GM18517 (cell line): ENCODE results near the gene PROCA1.
"Not testable (repeated sequence)": the region's sequence is repeated elsewhere in the genome, so short reads cannot be mapped to it uniquely, and the experiment has no call there.

ENCODE experiments used
- ATAC-seq: cut with Tn5 transposase; IDR thresholded peaks from one replicate; pipeline ENCODE4 v1.9.1; 2021; ENCODE audit warnings: mild to moderate bottlenecking, moderate library complexity; ENCODE audit not compliant: unreplicated experiment

The PROCA1 gene

DNA sequence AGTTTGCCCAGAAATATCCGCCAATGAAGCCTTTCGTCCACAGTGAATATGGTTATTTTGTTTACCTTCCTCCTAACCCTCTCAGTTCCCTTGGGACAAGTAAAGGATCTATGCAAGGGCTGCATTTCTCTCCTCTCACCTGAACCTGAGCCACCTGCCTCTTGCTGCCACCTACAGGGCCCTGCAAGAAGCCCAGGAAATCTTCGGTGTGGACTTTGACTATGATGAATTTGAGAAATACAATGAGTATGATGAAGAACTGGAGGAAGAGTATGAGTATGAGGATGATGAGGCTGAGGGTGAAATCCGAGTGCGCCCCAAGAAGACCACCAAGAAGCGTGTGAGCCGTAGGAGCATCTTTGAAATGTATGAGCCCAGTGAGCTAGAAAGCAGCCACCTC is 35.7 kb downstream of the PROCA1 start:
- ATAC-seq, result no peak

DNA sequence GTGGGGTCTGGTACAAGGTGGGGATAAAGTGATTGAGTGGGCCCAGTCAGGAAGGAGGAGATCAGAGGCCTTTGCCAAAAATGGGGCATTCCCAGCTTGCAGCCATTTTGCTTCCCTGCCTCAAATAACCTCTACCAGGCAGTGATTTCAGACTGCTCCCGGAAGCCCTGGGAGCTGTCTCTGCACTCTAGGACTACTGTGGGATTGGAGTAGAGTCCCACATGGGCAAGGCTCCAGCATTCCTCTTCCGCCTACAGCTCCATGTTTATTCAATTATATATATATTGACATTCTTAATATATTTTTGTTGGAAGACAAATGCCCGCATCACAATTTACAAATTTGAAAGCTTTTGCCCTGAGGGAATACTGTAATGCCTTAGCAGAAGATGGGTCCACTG is 36.2 kb downstream of the PROCA1 start:
- no peak for ATAC-seq

GRCh38 chr17:28669918-28670317 is 41.8 kb downstream of the PROCA1 start:
- ATAC-seq, result no peak

DNA sequence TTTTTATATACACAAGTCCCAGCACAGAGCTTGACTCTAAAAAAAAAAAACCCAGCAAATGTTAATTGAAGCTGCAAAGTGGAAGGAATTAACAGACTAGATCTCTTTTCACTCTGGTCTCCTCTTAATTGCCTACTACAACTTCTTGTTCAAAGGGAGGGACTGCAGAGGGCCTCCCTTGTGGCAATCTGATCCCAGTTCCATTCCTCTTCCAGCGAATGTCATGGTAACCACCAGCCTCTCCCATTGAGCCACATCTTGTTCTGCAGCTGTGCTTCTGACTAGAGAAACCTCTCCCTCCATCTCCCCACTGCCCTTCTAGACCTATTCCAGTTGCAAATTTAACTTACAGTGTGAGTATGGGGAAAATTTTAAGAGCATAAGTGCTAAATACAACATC is 43.8 kb downstream of the PROCA1 start:
- no peak for ATAC-seq

GRCh38 chr17:28665994-28666393 is 45.7 kb downstream of the PROCA1 start:
- ATAC-seq, result no peak

DNA sequence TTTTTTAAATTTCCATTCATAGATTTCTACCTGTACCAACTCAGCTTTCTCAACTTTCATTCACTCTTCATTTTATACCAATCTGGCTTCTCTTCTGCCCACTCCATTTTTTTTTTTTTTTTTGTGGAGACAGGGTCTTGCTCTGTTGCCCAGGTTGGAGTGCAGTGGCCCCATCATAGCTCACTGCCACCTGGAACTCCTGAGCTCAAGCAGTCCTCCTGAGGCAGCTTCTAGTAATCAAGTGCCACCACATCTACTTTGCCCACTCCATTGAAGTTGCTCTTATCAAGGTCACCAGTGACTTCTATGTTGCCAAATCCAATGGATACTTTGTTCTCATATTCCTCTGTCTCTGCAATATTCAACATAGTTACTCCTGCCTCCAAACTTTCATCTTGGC is 48.0 kb downstream of the PROCA1 start:
- ATAC-seq, result no peak

DNA sequence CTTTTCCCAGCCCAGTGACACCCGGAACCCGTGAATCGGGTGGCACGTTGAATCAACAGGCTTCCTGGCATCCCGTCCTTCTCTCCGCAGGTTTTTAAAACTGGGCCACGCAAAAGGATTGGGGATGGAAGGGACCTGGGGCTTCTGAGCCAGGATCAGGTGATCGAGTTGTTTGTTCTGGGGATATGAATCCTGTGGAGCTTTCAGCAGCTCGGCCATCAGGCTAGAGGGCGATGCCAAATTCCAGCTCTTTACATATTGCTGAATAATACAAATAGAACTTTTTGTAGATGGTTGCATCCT is 49.2 kb downstream of the PROCA1 start:
- ATAC-seq, result no peak

DNA sequence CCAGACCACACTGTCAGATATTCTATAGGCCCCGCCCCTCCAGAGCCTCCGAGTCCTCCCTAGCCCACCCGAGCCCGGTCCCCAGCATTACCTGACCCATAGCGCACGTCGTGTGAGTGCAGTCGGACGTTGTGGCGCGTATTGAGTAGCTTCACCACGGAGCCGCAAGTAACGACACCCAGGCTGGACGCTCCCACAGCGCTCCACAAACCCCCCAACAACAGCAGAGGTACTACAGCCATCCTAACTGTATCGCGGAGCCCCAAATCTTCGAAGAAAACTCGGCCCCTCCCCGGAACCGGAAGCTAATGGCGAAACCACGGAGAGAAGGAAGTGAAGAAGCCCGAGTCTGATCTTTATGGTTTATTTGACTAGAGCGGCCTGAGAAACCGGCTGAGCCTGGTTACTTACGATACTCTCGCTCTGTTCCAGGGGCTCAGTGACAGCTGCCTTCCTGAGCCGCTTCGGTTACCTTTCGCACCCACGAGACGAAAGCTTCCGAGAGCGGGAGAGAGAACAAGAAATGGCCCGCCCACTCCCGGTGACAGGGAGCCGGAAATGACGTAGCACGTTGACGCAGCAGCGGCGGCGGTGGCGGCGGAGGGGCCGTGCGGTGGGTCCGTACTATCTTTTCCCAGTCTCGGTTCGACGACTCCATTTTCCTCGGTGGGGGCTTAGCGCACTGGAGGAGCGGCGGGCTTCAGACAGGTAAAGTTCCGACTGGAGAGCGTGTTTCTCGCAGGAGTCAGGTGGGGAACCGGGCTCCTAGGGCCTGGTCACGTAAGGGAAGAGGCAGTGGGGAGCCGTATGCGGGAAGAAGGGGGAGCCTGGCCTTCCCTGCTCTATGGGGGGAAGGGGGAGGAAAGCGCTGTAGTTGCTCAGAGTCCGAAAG is 49.8 kb downstream of the PROCA1 start, which contains the start of the genes SDF2 and SUPT6H:
SDF2 (minus strand) TSS at position 272 of the 892 bp plus-strand sequence; CDS start at position 242, 30 bp downstream.
SUPT6H (plus strand) TSS at position 571 of the 892 bp plus-strand sequence. CDS start 11,197 bp downstream, outside the sequence.
- ATAC-seq, result peak; percentile 66

- ATAC-seq, result not testable (repeated sequence)
Observed at GRCh38 chr17:28659497-28659881, 52.2 kb downstream of the PROCA1 start.

DNA sequence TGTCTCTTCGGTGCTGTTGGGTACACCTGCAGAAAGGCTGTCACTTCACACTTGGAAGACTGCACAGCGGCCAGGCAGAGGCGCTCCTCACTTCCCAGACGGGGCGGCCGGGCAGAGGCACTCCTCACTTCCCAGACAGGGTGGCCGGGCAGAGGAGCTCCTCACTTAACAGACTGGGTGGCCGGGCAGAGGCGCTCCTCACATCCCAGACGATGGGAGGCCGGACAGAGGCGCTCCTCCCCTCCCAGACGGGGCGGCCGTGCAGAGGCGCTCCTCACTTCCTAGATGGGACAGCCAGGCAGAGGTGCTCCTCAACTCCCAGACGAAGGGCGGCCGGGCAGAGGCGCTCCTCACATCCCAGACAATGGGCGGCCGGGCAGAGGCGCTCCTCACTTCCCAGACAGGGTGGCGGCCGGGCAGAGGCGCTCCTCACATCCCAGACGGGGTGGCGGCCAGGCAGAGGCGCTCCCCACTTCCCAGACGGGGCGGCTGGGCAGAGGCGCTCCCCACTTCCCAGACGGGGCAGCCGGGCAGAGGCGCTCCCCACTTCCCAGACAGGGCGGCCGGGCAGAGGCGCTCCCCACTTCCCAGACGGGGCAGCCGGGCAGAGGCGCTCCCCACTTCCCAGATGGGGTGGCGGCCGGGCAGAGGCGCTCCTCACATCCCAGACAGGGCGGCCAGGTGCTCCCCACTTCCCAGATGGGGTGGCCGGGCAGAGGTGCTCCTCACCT is 52.8 kb downstream of the PROCA1 start:
- ATAC-seq, result not testable (repeated sequence)

GRCh38 chr17:28658342-28658741 is 53.3 kb downstream of the PROCA1 start:
- ATAC-seq, result not testable (repeated sequence)

- no peak for ATAC-seq
Observed at GRCh38 chr17:28657756-28658155, 53.9 kb downstream of the PROCA1 start.

- ATAC-seq, result no peak
Observed at GRCh38 chr17:28655160-28655559, 56.5 kb downstream of the PROCA1 start.
